SK-N-SH treated with all-trans-retinoic acid at 6 μM for 48 hours (cell line): ENCODE measurements around the gene MFSD6.

Source experiments
- SNAI2 ChIP-seq: fragments of 250-450 bp; sonication (Bioruptor Pico); IDR thresholded peaks from 2 replicates; pipeline ENCODE4 v1.5.0; 2020; ENCODE audit warnings: mild to moderate bottlenecking, moderate library complexity
- TF ChIP-seq, protein P1 (sequence below): fragments of 250-450 bp; sonication (Bioruptor Pico); IDR thresholded peaks from 2 replicates; pipeline ENCODE4 v1.8.0; 2020; ENCODE audit warnings: mild to moderate bottlenecking, moderate library complexity, borderline replicate concordance

DNA sequence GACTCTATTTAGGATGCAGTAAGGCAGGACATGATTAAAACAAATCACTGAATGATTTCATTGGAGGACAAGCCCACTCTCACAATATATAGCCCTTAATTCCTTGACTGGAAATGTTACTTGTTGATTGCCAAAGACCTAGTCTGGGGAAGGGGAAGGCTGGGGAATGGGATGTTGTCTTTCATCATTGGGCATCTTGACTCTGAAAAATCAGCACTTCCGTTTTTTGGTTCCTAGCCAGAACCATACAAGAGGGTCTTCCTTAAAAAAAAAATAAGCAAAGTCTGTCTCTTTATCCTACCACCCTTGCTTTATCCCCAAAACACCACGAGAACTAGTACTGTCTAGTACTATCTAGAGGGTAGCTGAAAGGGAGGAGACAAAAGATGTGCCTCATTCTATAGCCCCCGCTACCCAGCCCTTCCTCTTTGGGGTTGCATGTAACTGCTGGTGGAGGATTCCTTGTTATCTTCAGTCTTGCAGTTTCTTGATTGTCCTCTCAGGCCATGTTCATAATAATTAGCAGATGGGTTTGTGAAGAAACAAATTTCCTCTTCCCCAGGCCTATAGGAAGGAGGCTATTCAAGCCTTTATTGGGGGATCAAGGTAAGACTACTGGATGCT is 70.5 kb downstream of the MFSD6 start:
- TF ChIP-seq, protein P1, sequence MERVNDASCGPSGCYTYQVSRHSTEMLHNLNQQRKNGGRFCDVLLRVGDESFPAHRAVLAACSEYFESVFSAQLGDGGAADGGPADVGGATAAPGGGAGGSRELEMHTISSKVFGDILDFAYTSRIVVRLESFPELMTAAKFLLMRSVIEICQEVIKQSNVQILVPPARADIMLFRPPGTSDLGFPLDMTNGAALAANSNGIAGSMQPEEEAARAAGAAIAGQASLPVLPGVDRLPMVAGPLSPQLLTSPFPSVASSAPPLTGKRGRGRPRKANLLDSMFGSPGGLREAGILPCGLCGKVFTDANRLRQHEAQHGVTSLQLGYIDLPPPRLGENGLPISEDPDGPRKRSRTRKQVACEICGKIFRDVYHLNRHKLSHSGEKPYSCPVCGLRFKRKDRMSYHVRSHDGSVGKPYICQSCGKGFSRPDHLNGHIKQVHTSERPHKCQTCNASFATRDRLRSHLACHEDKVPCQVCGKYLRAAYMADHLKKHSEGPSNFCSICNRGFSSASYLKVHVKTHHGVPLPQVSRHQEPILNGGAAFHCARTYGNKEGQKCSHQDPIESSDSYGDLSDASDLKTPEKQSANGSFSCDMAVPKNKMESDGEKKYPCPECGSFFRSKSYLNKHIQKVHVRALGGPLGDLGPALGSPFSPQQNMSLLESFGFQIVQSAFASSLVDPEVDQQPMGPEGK (CRISPR knock-in tag), result no peak
- TF ChIP-seq SNAI2 (CRISPR knock-in tag), result no peak
